A673 (cell line): ENCODE data around the gene DUS1L. TPM values are rescaled to one million over a fixed set of nuclear protein-coding genes. Genes with fewer than 3 reads are reported as not detected.

Source experiments
- BruUV-seq: library from RNA; stranded (reverse); fragments of 400-500 nt; replicated peaks from 2 replicates; lab custom pipeline; 2021; lab: Mats Ljungman, UMichigan
- CTCF ChIA-PET: fragments of 300-600 bp; sonication (Branson Sonifier 250); formaldehyde crosslinking; loops from one replicate; lab custom pipeline; 2022; ENCODE audit warnings: antibody characterized with exemption; lab: Charles Lee
- POLR2A ChIA-PET: fragments of 300-600 bp; sonication (Branson Sonifier 250); formaldehyde crosslinking; loops from one replicate; lab custom pipeline; 2022; ENCODE audit warnings: antibody characterized with exemption; ENCODE audit not compliant: low non-redundant PET; lab: Charles Lee
- DNase-seq: peaks from one replicate; pipeline ENCODE4 v3.0.0-alpha.2; 2015; ENCODE audit warnings: low spot score
- H3K27ac ChIP-seq: fragments of 200-600 bp; sonication (generic); 2 replicates; pipeline ENCODE4 v1.5.1; 2016; ENCODE audit warnings: mixed run types, low read depth, mild to moderate bottlenecking, mixed read lengths, antibody characterized with exemption, low read length; ENCODE audit not compliant: poor library complexity, severe bottlenecking
- H3K27me3 ChIP-seq: fragments of 200-600 bp; sonication (generic); replicated peaks from 2 replicates; pipeline ENCODE4 v1.6.1; 2017; ENCODE audit warnings: mixed run types, low read depth, mild to moderate bottlenecking, mixed read lengths, antibody characterized with exemption, low read length; ENCODE audit not compliant: insufficient read depth, poor library complexity
- H3K36me3 ChIP-seq: fragments of 200-600 bp; sonication (generic); 2 replicates; pipeline ENCODE4 v1.6.1; 2016; ENCODE audit warnings: mixed run types, mild to moderate bottlenecking, mixed read lengths, antibody characterized with exemption, low read length; ENCODE audit not compliant: insufficient read depth, poor library complexity, severe bottlenecking
- H3K4me1 ChIP-seq: fragments of 200-600 bp; sonication (generic); 2 replicates; pipeline ENCODE4 v1.6.1; 2017; ENCODE audit warnings: mixed run types, mild to moderate bottlenecking, mixed read lengths, antibody characterized with exemption, low read length; ENCODE audit not compliant: insufficient read depth, poor library complexity, severe bottlenecking
- H3K4me3 ChIP-seq: fragments of 200-600 bp; sonication (generic); 2 replicates; pipeline ENCODE4 v1.5.1; 2016; ENCODE audit warnings: low read depth, mixed run types, mild to moderate bottlenecking, mixed read lengths, low read length; ENCODE audit not compliant: poor library complexity, severe bottlenecking
- H3K9me3 ChIP-seq: fragments of 200-600 bp; sonication (generic); 2 replicates; pipeline ENCODE4 v1.6.1; 2016; ENCODE audit warnings: mixed run types, low read depth, mild to moderate bottlenecking, mixed read lengths, antibody characterized with exemption, low read length; ENCODE audit not compliant: poor library complexity, severe bottlenecking
- CTCF ChIP-seq: fragments of 300-800, 200-600 bp; sonication (generic); conservative IDR thresholded peaks from 2 replicates; pipeline ENCODE4 v1.5.1; 2017; ENCODE audit warnings: low read depth, mild to moderate bottlenecking, antibody characterized with exemption, low read length, moderate library complexity, mixed read lengths
- EZH2 ChIP-seq: fragments of 200-600 bp; sonication (generic); IDR thresholded peaks from 2 replicates; pipeline ENCODE4 v1.6.1; 2017; ENCODE audit warnings: borderline replicate concordance, low read depth, mild to moderate bottlenecking, mixed read lengths, antibody characterized with exemption, low read length; ENCODE audit not compliant: poor library complexity, severe bottlenecking
- intact Hi-C: fragments of 100-400 bp; cut with micrococcal nuclease; formaldehyde crosslinking; loops from one replicate; pipeline ENCODE4 v1.10.0; 2022; ENCODE audit not compliant: unreplicated experiment
- total RNA-seq: library from RNA; stranded (reverse); gene quantifications from 2 replicates; pipeline ENCODE4 v1.2.3, GENCODE V29; 2021

DUS1L gene
- total RNA-seq, 1 experiment from 2014 or later: 143 TPM

GRCh38 chr17:82086941-82087906, 21.6 kb upstream of the DUS1L start:
- DNase-seq: no peak
- no peak for TF ChIP-seq EZH2
- no peak for TF ChIP-seq CTCF
- BruUV-seq: no TSS peak
- Histone ChIP-seq H3K36me3 (peaks cover 100% of the 10 kb centered on the region), H3K4me1 (no peaks in the 10 kb centered on the region), H3K9me3 (no peaks in the 10 kb centered on the region), H3K4me3 (no peak overlapping the region), H3K27me3 (no peaks in the 10 kb centered on the region), H3K27ac (no peak overlapping the region)
- intact Hi-C loops: no loop called here
- ChIA-PET POLR2A (no interaction called here), CTCF (no interaction called here)

- no peak overlapping the region for H3K4me3 ChIP-seq
- intact Hi-C loops: no loop called here
- no peaks in the 10 kb centered on the region for H3K27me3 ChIP-seq
- no peak overlapping the region for H3K27ac ChIP-seq
- peaks cover 99% of the 10 kb centered on the region for H3K36me3 ChIP-seq
- no TSS peak for BruUV-seq
- DNase-seq: no peak
- ChIA-PET POLR2A (no interaction called here), CTCF (no interaction called here)
- no peaks in the 10 kb centered on the region for H3K9me3 ChIP-seq
- H3K4me1 ChIP-seq: no peaks in the 10 kb centered on the region
- no peak for TF ChIP-seq CTCF
- TF ChIP-seq EZH2: no peak
Measured at GRCh38 chr17:82085931-82086764, 20.5 kb upstream of the DUS1L start.

- ChIA-PET CTCF (no interaction called here), POLR2A (no interaction called here)
- H3K36me3 ChIP-seq: peaks cover 99% of the 10 kb centered on the region
- intact Hi-C loops: no loop called here
- no peaks in the 10 kb centered on the region for H3K9me3 ChIP-seq
- TF ChIP-seq CTCF: no peak
- no peak for TF ChIP-seq EZH2
- H3K27ac ChIP-seq: no peak overlapping the region
- no TSS peak for BruUV-seq
- DNase-seq: no peak
- no peak overlapping the region for H3K4me3 ChIP-seq
- H3K4me1 ChIP-seq: no peaks in the 10 kb centered on the region
- no peaks in the 10 kb centered on the region for H3K27me3 ChIP-seq
Measured at GRCh38 chr17:82085031-82085861, 19.6 kb upstream of the DUS1L start.
